GM19240 (cell line): ENCODE measurements around the gene MGAT4A.

Source experiments
- DNase-seq: peaks from one replicate; pipeline ENCODE4 v3.0.0; 2011; ENCODE audit warnings: low spot score; ENCODE audit not compliant: insufficient read length

MGAT4A gene

DNA sequence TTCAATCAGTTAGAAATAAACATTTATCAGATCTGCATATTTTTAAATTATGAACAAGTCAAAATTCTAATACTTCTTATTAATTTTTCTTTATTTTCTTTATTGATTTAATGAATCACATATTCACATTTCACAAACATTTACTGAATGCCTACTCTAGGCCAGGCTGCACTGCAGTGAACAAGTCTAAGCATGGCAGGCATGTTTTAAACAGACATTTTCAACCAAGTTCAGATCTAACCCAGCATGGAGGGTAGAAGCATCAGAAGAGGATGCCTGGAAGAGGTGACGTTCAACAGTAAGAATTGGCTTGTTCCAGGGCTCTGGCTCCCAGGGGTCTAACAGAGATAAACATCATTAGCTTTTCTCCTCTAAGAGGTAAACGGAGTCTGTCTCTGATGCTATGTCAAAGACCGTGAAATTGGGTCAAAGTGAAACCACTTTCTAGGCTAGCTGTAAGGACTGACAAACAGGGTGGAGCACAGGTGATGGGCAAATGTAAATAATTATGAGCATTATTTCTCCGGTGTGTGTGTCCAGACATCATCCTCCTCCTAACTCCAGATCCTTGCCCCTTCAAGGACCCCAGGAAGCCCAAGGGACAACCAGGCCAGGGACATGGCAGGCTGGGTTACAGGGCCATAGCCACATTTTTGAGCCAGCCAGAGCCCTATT, 72.0 kb downstream of the MGAT4A start:
- no peak for DNase-seq

DNA sequence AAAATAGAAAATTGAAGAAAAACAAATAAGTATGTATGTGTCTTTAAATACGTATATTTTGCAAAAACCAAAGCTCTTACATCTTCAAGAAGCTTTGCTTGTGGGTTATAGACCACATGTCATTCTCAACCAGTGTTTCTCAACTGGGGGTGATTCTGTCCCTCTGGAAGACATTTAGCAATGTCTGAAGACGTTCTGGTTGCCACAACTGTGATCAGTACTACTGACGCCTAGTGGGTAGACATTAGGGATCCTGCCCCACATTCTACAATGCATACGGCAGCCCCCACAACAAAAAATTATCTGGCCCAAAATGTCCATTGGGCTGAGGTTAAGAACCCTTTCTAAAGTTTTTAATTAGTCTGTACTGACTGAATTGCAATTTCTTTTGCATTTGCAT, 74.1 kb downstream of the MGAT4A start:
- no peak for DNase-seq

DNA sequence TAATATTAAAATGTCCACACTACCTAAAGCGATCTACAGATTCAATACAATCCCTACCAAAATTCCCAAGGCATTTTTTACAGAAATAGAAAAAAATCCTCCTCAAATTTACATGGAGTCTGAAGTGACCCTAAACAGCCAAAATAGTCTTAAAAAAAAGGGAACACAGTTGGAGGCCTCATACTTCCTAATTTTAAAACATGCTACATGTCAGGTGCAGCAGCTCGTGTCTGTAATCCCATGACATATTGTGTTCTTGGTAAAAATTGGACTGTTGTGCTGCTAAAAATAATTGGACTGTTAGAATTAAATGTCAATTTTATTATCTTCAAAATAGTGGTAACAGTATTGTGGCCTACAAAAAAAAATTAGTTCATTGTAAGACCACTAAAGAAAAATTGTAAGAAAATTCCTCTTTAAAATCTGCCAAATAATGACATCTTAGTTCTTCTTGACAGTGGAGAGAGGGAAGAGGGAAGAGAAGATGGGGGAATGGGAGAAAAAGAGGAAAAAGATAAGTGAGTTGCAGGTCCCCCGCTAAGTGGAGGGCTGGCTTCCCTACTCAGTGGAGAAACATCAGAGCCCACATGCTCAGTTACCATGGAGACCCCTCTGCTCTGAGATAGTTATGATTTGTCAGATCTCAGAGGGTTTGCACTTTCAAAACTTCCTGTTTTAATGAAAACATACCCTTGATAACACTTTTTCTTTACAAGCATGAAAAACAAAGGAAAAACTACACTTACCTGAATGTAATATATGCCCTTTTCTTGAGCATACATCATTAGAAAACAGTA, 76.0 kb downstream of the MGAT4A start:
- no peak for DNase-seq

DNA sequence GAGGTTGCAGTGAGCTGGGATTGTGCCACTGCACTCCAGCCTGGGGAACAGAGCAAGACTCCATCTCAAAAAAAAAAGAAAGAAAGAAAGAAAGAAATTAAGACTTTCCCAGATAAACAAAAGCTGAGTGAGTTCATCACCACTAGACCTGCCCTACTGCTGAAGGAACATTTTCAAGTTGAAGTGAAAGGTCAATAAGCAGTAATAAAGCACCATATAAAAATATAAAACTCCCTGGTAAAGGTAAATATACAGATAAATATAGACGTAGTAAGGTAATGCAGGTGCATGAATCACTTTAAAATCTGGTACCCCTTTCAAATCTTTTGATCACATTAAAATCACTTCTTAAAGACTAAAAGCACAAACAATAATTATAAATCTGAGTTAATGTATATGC, 79.9 kb downstream of the MGAT4A start:
- no peak for DNase-seq

DNA sequence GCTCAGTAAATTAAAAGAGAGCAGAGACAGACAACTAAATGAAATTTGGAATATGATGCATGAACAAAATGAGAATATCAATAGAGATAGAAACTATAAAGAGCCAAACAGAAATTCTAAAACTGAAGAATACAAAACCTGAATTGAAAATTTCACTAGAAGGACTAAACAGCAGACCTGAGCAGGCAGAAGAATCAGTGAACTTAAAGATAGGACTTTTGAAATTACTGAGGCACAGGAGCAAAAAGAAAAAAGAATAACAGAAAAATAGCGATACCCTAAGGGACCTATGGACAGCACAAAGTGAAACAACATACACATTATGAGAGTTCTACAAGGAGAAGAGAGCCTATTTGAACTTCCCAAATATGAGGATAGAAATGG, 80.9 kb downstream of the MGAT4A start:
- no peak for DNase-seq

DNA sequence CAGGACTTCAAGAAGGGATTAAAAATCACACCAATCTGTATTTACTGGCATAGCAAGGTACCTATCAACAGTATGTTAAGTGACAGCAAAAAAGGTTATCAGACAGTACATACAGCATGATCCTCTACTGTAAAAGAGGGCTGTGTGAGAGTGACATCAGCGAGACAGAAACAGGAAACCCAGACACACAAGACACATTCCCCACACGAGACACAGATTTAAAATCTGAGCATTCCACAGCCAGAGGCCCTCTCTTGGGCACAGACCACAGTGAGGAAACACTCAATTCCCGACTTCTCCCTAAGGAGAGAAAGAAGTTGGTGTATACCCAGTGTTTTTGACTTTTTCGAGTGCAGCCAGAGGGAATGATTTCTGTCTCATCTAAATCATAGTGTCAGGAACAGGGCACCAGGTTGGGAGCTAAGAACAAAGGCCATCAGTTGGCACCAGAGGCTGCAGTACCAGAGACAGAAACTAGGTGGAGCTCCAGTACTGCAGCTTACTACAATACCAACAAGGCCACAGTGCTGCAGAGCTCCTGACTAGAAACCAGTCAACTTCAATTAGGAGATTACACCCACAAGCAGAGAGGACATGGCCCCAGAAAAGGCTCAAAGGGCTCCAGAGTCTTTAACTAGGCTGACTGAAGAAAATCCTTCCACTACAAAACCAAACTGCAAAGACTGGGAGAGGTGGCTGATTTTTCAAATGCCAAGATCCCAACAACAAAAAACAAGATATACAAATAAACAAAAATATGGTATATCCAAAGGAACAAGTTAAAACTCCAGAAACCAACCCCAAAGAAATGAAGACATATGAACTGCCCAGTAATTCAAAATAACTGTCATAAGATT, 81.6 kb downstream of the MGAT4A start:
- DNase-seq, result peak; percentile 8

DNA sequence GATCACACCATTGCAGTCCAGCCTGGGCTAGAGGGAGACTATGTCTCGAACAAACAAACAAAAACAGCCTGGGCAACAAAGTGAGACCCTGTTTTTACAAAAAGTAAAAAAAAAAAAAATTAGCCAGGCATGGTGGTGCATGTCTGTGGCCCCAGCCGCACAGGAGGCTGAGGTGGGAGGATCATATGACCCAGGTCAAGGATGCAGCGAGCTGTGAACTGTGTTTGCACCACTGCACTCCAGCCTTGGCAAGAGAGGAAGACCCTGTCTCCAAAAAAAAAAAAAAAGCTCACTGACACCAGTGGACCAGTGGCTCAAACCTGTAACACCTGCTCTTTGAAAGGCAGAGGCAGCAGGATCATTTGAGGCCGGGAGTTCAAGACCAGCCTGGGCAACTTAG, 82.5 kb downstream of the MGAT4A start:
- no peak for DNase-seq

DNA sequence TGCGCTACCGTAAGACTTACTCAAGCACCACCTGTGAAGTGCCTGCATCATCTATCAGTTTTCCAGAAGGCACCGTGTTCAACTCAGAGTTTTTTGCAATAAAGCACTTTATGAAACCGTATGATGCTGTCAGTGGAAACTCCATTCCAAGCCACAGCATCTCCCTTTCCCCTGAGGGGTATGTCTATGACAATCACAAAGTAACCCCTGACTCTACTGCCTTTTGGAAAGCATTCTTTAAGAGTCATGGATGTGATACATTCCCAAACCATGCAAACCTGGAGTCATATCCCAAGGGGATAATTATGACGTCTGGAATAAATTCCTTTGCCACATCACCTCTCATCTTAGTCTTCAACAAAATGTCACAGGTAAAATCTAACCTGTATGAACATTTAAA, 83.3 kb downstream of the MGAT4A start:
- no peak for DNase-seq

DNA sequence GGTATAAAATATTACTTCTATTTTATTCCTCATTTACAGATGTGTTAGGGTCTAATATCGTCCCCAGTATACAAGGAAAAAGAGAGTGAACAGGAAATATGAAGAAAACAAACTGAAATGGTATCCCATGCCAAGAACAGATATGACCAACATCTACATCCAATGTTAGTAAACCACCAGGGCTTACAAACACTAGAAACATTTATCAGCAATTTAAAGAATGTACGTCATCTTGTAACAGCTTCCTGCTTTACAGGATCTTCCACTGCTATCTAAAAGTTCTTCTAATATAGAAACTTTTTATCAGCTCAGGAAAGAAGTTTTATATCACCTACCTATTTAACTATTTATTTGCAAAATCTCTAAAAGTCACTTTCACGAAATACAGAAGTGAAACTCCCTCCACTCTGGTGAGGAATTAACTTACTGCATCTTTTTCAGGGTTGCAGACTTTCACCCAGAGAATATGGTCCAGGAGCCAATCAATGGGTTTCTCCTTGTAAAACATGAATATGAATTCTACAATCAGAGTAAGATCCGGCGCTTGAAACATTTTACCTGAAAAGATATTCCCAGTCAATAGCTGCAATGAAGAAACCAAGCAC, 87.3 kb downstream of the MGAT4A start:
- no peak for DNase-seq

DNA sequence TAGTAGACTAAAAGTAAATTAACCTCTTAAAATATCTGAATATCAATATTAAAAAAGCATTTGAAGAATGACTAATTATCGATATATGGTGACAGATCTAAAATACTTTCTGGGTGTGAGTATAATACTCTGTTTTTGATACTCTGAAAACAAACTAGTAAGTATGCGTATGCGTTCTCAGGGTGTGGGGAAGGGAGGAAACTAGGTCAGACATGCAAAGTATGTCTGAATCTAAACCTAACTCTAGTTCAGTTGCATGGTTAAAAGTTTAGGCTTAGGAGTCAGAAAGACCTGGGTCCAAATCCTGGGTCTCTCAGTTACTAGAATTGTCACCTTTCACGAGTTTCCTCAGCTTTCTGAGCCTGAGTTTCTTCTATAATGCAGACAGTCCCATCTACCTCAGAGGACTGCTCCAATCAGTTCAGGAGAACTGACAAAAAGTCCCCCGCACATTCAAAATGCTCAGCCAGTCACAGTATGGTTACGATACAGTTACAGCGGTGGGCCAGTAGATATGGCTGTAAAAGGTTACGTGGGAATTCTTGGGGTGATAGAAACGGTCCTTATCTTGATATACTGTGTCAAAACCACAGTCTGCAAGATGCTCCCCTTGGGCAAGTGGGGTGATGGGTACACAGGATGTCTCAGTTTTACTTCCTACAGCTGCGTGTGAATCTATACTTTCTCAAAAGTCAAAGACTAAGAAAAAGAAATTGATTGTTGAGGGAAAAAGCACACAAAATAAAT, 93.4 kb downstream of the MGAT4A start:
- DNase-seq, result no peak

DNA sequence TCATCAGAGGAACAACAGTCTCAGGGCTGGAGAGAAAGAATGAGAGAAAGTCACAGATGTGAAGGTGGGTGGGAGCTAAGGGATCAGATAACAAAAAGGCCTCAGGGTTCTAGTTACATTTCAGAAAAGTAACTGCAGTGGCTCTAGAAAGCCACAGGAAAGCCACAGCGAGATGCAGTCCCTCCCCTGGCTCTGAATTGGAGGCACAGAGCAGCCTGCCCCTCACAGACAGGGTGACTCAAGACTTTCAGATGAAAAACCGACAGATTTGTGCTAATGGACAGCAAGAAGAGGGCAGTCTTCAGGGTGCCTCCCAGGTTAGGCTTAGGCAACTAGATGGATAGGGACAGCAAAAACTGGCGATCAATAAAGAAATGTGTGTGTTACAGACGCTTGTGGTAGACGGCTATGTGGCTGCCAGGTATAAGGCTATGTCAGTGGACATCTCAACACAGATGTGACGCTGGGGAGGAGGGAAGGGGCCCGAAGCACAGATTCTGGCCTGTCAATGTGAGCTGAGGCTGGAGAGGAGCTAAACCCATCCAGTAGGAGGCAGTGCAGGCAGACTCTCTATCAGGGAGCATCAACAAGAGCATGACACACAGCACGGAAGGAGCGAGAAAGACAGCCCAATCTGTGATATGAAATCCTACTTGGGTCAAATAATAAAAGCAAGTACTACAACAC, 96.4 kb downstream of the MGAT4A start:
- no peak for DNase-seq

DNA sequence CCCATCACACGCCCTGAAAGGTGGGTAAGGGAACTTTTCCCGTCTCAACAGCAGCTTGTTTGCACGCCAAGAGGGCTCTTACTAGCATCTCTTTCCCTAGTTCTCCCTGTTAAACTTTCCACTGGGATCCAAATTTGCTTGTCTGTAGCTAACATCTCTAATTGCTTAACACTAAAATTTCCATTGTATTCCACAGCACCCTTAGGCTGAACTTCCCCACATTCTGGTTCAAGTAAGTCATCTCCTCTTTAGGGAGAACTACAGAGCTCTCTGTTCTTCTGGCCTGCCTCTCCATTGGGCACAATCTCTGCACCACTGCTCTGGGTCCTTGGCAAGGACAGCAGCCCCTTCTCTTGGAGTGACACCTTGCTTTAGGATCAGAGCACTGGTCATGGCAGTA, 98.6 kb downstream of the MGAT4A start:
- no peak for DNase-seq

DNA sequence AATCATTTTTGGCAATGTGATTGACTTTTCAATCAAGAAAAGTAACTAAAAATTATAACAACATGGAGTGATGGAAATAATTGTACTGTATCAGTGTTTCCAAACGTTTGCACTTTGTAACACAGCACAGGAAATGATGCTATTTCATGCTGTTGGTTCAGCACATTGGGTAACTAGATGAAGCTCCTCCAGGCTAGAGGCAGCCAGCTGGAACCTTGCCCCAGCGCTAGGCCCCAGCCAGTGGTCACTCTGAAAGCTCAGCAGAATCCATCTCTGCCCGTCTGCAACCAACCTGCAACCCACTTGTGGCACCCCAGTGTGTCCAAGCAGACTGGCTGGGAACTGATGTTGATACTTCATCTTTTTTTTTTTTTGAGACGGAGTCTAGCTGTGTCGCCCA, 107.3 kb downstream of the MGAT4A start:
- no peak for DNase-seq

DNA sequence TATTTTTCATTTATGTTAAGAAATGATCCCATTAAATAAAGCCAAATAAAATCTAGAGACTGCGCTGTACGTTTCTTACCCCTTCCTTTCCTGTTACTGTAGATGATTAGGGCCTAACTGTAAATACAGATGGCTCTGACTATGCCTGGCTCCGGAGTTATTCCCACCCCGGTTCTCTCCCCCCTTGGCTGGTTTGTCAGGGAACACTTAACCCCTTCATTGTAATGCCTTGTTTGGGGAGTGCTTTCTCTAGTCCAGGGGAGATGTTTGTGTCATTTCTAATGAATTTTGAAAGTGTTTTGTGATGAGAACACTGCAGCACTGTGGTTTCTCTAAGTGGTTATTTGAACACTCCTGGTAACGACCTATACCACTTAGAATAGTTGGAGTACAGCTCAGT, 113.8 kb downstream of the MGAT4A start:
- no peak for DNase-seq

DNA sequence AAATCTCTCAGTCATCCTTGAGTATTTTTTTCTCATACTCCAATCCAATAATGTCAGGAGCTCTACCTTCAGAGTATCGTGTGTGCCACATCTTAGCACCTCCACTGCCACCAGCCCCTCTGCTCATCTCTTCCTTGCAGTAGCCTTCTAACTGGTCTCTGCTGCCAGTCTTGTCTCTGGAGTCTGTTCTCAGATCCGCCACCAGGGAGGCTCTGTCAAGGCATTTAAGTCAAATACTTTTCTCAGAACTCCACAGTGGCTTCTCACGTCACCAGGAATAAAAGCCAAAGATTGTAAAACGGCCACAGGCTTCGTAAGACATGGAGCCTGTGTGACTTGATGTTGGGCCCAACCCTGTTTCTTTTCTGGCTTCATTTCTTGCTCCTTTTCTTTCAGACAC, 115.5 kb downstream of the MGAT4A start:
- DNase-seq, result no peak

DNA sequence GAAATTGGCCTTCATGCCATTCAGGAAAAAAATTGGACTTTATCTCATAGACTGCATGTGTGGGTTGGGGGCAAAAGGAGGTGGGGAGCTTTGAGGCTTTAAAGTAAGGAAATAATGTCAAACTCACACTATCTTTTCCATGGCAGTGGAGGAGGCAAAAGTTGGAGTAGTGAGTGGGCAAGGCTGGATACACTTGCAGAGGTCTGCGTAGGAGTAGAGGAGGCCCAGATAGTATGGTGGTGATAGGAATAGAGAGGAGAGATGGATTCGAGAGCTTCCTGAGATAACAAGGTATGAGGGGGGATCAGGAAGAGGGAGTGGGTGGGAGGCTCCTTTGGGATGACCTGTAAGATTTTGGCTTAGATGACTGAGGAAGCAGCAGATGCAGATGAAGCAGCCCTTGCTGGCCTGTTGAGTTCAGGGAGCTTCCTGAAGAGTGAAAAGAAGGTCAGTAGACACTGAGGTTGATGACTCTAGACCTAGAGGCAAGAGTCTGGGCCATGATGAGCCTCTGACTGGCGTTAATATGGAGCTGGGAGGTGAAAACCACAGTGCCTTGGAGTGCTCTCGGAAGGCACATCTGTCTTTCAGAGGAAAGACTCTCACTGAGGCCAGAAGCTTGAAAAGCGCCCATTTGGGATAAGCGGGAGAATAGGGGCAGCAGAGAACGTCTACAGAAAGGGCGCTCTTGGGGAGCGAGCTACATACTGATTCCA, 116.8 kb downstream of the MGAT4A start:
- DNase-seq, result no peak

DNA sequence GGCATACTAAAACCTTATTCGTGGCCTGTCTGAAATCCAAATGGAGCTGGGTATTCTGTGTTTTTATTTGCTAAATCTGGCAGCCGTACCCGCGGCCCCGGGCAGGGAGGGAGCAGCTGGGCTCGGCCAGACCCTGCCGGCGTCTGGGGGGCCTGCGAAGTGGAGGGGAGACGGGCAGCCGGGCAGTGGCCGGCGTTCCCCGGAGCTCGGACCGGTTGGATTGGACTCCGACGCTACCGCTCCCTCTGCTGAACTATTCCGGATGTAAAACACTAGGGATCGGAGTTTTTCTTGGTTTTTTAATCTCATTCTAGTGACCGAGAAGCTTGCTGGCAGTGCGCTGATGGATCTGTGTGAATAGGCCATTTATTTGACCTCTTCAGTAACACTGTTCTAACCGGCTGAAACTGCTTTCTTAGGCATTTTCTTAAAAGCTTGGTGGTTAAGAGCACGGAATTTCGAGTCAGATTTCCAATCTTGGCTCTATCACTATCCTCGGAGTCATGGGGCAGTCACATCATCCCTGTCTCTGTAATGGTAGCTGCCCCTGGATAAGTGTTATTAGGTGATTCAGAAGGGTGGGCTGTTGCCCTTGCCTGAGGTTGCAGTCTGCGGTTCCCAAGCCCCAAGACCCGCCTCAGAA, 121.8 kb downstream of the MGAT4A start:
- no peak for DNase-seq

DNA sequence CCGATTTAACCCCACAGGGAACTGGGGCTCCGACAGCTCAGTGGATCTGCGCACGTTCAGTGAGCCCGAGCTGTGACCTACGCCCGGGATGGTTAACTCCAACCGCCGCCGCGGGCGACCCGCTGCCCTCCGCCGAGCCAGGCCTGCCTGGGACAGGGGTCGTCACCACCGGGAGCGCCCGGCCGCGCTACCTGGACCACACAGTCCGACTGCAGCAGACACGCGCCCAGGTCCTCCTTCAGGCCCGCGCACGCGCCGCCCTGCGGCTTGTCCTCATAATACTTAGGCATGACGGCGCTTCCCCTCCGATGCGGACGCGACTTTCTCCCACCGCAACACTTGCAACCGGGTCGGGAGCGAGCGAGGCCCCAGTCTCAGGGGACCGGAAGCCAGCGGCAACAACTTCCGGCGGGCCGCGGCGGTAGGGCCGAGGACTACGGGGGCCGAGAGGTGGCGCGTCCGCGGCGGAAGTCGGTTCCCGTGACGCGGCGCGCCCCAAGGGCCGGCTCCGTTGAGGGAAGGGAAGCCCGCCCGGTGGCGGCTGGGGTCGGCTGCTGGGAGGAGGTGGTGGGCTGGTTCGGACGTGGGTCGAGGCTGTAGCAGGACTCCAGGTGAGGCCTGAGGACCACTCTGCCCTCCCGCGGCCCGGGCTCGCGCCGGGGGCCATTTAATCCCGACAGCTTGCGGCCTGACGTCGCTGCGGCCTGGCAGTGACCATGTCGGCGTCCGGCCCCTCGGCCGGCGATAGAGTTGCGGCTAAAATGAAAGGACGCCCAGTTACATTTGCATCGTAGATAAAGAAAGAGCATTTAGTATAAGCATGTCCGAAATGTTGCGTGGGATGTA, 122.6 kb downstream of the MGAT4A start, which contains the start of the genes COA5 and UNC50:
Gene COA5, minus strand, starts transcription at position 397 of the 846 bp plus-strand sequence. Its CDS starts 107 bp downstream, at position 290.
Gene UNC50, plus strand, starts transcription at position 474 of the 846 bp plus-strand sequence. CDS start 1,171 bp downstream, outside the sequence.
- DNase-seq, result peak; percentile 80
